Measurements from ENCODE around the gene IGFLR1. TPM values are rescaled to one million over a fixed set of nuclear protein-coding genes. Genes with fewer than 3 reads are reported as not detected.

IGFLR1 gene
- total RNA-seq, 5 donors from 2014 or later (not counting 1 experiment from before 2014, with no cell fraction given): 54.7 to 123 (median 98.1) TPM

DNA sequence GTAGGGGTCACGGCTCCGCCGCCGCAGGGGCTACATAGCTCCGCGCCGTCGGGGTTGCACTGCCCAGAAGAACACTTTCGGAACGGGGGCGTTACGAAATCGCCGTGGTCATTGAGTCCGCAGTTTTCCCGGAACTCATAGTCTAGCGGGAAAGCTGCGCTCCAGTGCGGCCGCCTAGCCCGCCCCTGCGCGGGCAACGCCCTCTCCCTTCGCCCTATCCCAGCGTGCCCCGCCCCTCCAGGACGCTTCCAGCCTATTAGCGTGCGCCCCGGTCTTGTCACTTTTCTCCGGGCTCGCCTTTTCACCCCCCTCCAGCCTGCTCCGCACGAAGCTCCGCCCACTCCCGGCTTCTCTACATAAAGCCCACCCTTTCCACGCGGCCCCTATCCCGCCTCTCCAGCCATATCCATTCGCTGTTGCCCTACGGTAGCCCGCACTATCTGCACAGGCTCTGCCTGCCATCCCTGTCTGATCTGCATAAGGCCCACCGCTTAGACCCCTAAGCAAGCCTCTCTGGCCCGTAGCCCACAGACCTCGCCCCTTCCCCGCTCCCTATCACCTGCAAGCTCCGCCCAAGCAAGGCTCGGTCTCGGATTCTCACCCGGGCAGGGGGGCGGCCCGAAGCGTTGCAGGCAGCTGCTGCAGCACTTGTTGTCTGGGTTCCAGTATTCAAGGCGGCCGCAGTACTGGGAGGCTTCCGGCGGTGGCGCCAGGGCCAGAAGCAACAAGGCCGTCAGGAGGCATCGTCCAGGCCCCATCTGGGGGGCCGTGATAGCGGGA lies 1.6 kb downstream of the IGFLR1 start:
- peak; percentile 66 to 71 (median 66) for ATAC-seq (replicated peaks in 1 of 4)
- Histone ChIP-seq H3K27me3 (replicated peaks in 1 of 2; ENCODE audit: control insufficient read depth in 2 of 2, extremely low read depth in 1 of 2, insufficient read depth in 2 of 2, low read length in 1 of 2) (no peaks in the 10 kb centered on the region), H3K36me3 (ENCODE audit: control insufficient read depth in 2 of 2, extremely low read depth in 1 of 2, insufficient read depth in 1 of 2, low read length in 1 of 2) (peaks cover 6 to 31% of the 10 kb centered on the region in 2 donors), H3K9me3 (no peaks in the 10 kb centered on the region), H3K4me3 (ENCODE audit: control insufficient read depth in 1 of 2, extremely low read depth in 1 of 2, low read length in 1 of 2) (peak overlapping the region; percentile 68 to 82), H3K4me1 (ENCODE audit: control insufficient read depth in 1 of 2, extremely low read depth in 1 of 2, insufficient read depth in 2 of 2, low read length in 2 of 2) (peaks cover 14 to 72% of the 10 kb centered on the region in 2 experiments), H3K27ac (ENCODE audit: low read length) (peak overlapping the region; percentile 87)
- peak; percentile 85 to 98 (median 94) for DNase-seq
- WGBS (ENCODE audit: insufficient coverage): under 1% methylated on average over 61 of the region's 63 CpGs
- H3K9me3 Mint-ChIP-seq: no peaks in the 10 kb centered on the region
- H3K36me3 Mint-ChIP-seq: peaks cover 15% of the 10 kb centered on the region
- H3K27me3 Mint-ChIP-seq: no peaks in the 10 kb centered on the region
- H3K4me1 Mint-ChIP-seq: peaks cover 52 to 66% (median 64%) of the 10 kb centered on the region in 3 donors
- peak overlapping the region; percentile 87 to 97 (median 92) for H3K4me3 Mint-ChIP-seq
- CTCF ChIA-PET: interaction anchor here in 1 of 2 donors (0.6 to 1.0 kb wide), 3 partner anchors 9 to 262 kb away, joined by 3 to 4 read pairs (median 3); no protein-coding TSS in a partner anchor
- H3K27ac Mint-ChIP-seq: peak overlapping the region; percentile 93 to 94
- POLR2A ChIA-PET: interaction anchor here in 1 of 2 donors (0.8 kb wide), 1 partner anchor 10 kb away, joined by 3 read pairs; no protein-coding TSS in a partner anchor

DNA sequence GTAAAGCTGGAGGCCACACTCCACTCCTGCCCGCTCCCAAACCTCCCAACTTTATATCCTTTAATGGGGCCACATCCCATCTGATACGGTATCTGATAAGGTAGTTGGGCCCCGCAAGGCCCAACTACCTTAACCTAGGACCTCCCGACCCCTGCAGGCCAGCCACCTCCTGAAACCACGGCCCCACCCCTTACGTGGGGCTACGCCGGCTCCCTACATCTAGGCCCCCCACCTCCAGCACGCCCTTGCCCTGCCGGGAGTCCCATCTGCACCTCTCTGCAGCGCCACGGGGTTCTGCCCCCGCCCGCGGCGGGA lies 2.2 kb downstream of the IGFLR1 start:
- ATAC-seq (replicated peaks in 1 of 4): peak; percentile 3 to 10 (median 6)
- H3K27me3 Mint-ChIP-seq: no peaks in the 10 kb centered on the region
- POLR2A ChIA-PET: no interaction called here
- H3K36me3 Mint-ChIP-seq: peaks cover 15% of the 10 kb centered on the region
- peaks cover 14 to 71% of the 10 kb centered on the region in 2 experiments for H3K4me1 ChIP-seq (ENCODE audit: control insufficient read depth in 1 of 2, extremely low read depth in 1 of 2, insufficient read depth in 2 of 2, low read length in 2 of 2)
- no peaks in the 10 kb centered on the region for H3K27me3 ChIP-seq (replicated peaks in 1 of 2; ENCODE audit: control insufficient read depth in 2 of 2, extremely low read depth in 1 of 2, insufficient read depth in 2 of 2, low read length in 1 of 2)
- H3K36me3 ChIP-seq (ENCODE audit: control insufficient read depth in 2 of 2, extremely low read depth in 1 of 2, insufficient read depth in 1 of 2, low read length in 1 of 2): peaks cover 10 to 37% of the 10 kb centered on the region in 2 donors
- DNase-seq: no peak
- peak overlapping the region; percentile 6 for H3K27ac ChIP-seq (ENCODE audit: low read length)
- 0% methylated on average over 11 of the region's 16 CpGs for WGBS (ENCODE audit: insufficient coverage)
- peak overlapping the region; percentile 87 to 97 (median 92) for H3K4me3 Mint-ChIP-seq
- peak overlapping the region in 1 of 2 donors; percentile 93 for H3K27ac Mint-ChIP-seq
- CTCF ChIA-PET: no interaction called here
- no peaks in the 10 kb centered on the region for H3K9me3 ChIP-seq
- H3K4me1 Mint-ChIP-seq: peaks cover 50 to 64% (median 60%) of the 10 kb centered on the region in 3 donors
- H3K4me3 ChIP-seq (ENCODE audit: control insufficient read depth in 1 of 2, extremely low read depth in 1 of 2, low read length in 1 of 2): peak overlapping the region; percentile 68 to 82
- no peaks in the 10 kb centered on the region for H3K9me3 Mint-ChIP-seq

DNA sequence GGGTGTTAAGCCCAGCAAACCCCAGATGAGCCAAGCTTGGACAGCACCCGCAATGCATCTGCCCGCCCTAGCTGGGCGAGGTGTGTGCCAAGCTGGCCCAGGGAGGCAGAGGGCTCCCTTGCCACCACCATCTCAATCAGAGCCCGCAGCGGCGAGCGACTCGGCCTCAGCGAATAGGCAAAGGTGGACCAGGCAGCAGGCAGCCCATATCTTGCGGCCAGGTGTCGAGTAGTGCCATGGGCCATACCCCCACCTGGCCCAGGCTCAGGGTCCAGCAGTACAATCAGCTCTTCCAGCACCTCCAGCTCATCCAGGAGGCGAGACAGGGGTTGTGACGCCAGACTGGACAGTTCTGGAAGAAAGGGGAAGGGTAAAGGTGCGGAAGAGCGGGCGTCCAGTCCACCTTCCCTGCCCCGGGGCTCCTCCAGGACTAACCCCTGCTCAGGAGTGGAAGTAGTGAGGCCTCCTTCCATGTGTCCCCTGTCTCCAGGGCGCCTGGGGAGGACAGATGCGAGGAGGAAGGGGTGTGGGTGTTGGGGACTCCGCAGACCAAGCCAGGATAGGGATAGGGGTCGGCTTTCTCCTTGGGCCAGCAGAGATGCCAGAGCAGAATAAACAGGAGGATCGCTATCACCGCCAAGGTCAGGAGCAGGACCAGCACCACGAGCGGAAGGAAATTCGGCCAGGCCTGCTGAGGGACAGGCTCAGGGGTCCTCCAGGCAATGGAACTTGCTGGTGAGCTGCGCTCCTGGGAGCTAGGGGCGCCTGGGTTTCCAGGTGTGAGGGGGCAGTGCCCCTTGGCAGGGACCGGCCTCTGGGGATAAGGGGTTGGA lies 2.8 kb downstream of the IGFLR1 start:
- CTCF ChIA-PET: no interaction called here
- Mint-ChIP-seq H3K27me3 (no peaks in the 10 kb centered on the region), H3K9me3 (no peaks in the 10 kb centered on the region), H3K4me1 (peaks cover 49 to 64% (median 61%) of the 10 kb centered on the region in 3 donors), H3K27ac (peak overlapping the region in 1 of 2 donors; percentile 39), H3K4me3 (peak overlapping the region; percentile 70 to 97 (median 87)), H3K36me3 (peaks cover 19% of the 10 kb centered on the region)
- Histone ChIP-seq H3K9me3 (no peaks in the 10 kb centered on the region), H3K36me3 (ENCODE audit: control insufficient read depth in 2 of 2, extremely low read depth in 1 of 2, insufficient read depth in 1 of 2, low read length in 1 of 2) (peaks cover 12 to 43% of the 10 kb centered on the region in 2 donors), H3K27ac (ENCODE audit: low read length) (peak overlapping the region; percentile 6), H3K4me3 (ENCODE audit: control insufficient read depth in 1 of 2, extremely low read depth in 1 of 2, low read length in 1 of 2) (peak overlapping the region; percentile 68 to 82), H3K4me1 (ENCODE audit: control insufficient read depth in 1 of 2, extremely low read depth in 1 of 2, insufficient read depth in 2 of 2, low read length in 2 of 2) (peaks cover 14 to 68% of the 10 kb centered on the region in 2 experiments), H3K27me3 (replicated peaks in 1 of 2; ENCODE audit: control insufficient read depth in 2 of 2, extremely low read depth in 1 of 2, insufficient read depth in 2 of 2, low read length in 1 of 2) (no peaks in the 10 kb centered on the region)
- POLR2A ChIA-PET: no interaction called here
- 92% methylated on average over 16 of the region's 29 CpGs for WGBS (ENCODE audit: insufficient coverage)
- no peak for ATAC-seq (replicated peaks in 1 of 4)
- DNase-seq: no peak

DNA sequence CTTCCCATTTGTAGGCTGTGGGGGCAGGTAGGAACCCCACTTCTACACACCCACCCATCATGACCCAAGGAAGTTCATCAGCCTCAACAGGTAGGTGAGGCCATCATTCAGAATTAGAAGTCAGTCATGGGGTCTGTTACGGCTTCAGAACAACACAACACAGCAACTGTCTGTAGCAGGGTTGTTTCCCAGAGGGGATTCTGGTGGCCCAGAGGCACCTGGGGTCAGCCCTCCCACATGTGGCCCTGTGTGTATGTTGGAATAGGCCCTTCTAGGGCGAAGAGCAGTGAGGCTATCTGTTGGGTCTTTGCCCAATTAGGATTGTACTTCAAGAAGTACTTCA lies 3.4 kb downstream of the IGFLR1 start:
- peaks cover 48 to 64% (median 60%) of the 10 kb centered on the region in 3 donors for H3K4me1 Mint-ChIP-seq
- ChIA-PET CTCF (no interaction called here), POLR2A (no interaction called here)
- peak overlapping the region in 1 of 2 donors; percentile 39 for H3K27ac Mint-ChIP-seq
- no peak for ATAC-seq (replicated peaks in 1 of 4)
- Histone ChIP-seq H3K4me3 (ENCODE audit: control insufficient read depth in 1 of 2, extremely low read depth in 1 of 2, low read length in 1 of 2) (no peak overlapping the region), H3K27me3 (replicated peaks in 1 of 2; ENCODE audit: control insufficient read depth in 2 of 2, extremely low read depth in 1 of 2, insufficient read depth in 2 of 2, low read length in 1 of 2) (no peaks in the 10 kb centered on the region), H3K9me3 (no peaks in the 10 kb centered on the region), H3K27ac (ENCODE audit: low read length) (no peak overlapping the region), H3K4me1 (ENCODE audit: control insufficient read depth in 1 of 2, extremely low read depth in 1 of 2, insufficient read depth in 2 of 2, low read length in 2 of 2) (peaks cover 10 to 61% of the 10 kb centered on the region in 2 experiments), H3K36me3 (ENCODE audit: control insufficient read depth in 2 of 2, extremely low read depth in 1 of 2, insufficient read depth in 1 of 2, low read length in 1 of 2) (peaks cover 12 to 49% of the 10 kb centered on the region in 2 donors)
- H3K27me3 Mint-ChIP-seq: no peaks in the 10 kb centered on the region
- H3K9me3 Mint-ChIP-seq: no peaks in the 10 kb centered on the region
- no peak for DNase-seq
- H3K36me3 Mint-ChIP-seq: peaks cover 26% of the 10 kb centered on the region
- peak overlapping the region in 2 of 3 donors; percentile 70 to 87 for H3K4me3 Mint-ChIP-seq
- 89% methylated on average over 1 of the region's 2 CpGs for WGBS (ENCODE audit: insufficient coverage)

DNA sequence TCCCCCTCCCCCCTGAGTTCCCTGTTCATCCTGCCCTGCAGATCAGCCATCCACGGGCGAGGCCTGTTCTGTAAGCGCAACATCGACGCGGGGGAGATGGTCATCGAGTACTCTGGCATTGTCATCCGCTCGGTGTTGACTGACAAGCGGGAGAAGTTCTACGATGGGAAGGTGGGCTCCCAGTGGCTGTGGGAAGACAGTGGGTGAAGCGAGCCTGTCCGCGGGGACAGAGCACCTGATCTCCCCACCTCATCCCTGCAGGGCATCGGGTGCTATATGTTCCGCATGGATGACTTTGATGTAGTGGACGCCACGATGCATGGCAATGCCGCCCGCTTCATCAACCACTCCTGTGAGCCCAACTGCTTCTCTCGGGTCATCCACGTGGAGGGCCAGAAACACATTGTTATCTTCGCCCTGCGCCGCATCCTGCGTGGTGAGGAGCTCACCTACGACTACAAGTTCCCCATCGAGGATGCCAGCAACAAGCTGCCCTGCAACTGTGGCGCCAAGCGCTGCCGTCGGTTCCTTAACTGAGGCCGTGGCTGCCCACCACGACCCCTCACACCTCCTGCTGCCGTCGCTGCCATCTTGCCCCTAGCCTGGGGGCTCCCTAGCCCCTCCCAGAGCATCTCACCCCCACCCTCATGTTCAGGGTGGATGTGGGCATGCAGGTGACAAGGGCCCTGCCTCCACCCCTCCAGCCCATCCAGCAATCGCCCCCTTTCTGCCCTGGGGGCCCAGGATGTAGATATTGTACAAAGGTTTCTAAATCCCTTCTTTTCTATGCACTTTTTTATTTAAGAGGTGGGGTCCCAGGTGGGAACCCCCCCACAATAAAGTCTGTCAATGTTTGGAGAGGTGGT lies 4.0 kb downstream of the IGFLR1 start:
- H3K4me3 ChIP-seq (ENCODE audit: control insufficient read depth in 1 of 2, extremely low read depth in 1 of 2, low read length in 1 of 2): no peak overlapping the region
- ChIA-PET POLR2A (no interaction called here), CTCF (interaction anchor here in 1 of 2 donors (1.0 kb wide), 1 partner anchor 37 kb away, joined by 5 read pairs; no protein-coding TSS in a partner anchor)
- Mint-ChIP-seq H3K36me3 (peaks cover 27% of the 10 kb centered on the region), H3K27me3 (no peaks in the 10 kb centered on the region), H3K9me3 (no peaks in the 10 kb centered on the region), H3K27ac (peak overlapping the region in 1 of 2 donors; percentile 39), H3K4me1 (peaks cover 44 to 61% (median 57%) of the 10 kb centered on the region in 3 donors), H3K4me3 (peak overlapping the region in 2 of 3 donors; percentile 70 to 87)
- DNase-seq (no peak), ATAC-seq (replicated peaks in 1 of 4) (no peak)
- 90% methylated on average over 27 of the region's 37 CpGs for WGBS (ENCODE audit: insufficient coverage)
- H3K4me1 ChIP-seq (ENCODE audit: control insufficient read depth in 1 of 2, extremely low read depth in 1 of 2, insufficient read depth in 2 of 2, low read length in 2 of 2): peaks cover 7 to 55% of the 10 kb centered on the region in 2 experiments
- no peak overlapping the region for H3K27ac ChIP-seq (ENCODE audit: low read length)
- H3K36me3 ChIP-seq (ENCODE audit: control insufficient read depth in 2 of 2, extremely low read depth in 1 of 2, insufficient read depth in 1 of 2, low read length in 1 of 2): peaks cover 12 to 55% of the 10 kb centered on the region in 2 donors
- no peaks in the 10 kb centered on the region for H3K27me3 ChIP-seq (replicated peaks in 1 of 2; ENCODE audit: control insufficient read depth in 2 of 2, extremely low read depth in 1 of 2, insufficient read depth in 2 of 2, low read length in 1 of 2)
- no peaks in the 10 kb centered on the region for H3K9me3 ChIP-seq

Data from T-cell (primary cell).